Right hindlimb (tissue), 1 donor: ENCODE measurements around the gene LZIC.

Experiments used
- DNase-seq: peaks from one replicate; pipeline ENCODE4 v3.0.0-alpha.2; 2018

LZIC gene

DNA sequence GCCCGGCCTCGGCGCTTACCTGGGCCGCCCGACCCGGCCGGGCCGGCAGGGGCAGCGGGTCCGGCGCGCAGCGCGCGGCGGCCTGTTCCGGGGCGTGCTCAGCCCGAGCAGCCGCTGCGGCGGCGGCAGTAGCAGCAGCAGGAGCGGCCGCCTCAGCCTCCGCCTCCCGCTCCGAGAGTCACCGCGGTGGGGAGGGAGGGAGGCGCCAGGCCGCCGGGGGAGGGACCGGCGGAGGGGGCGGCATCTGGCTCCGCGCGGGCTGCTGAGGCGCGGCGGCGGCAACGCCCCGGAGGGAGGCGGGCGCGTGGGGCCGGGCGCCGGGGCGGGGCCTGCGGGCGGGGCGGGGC is 33.1 kb downstream of the LZIC start, which contains the start of gene CTNNBIP1:
Gene CTNNBIP1, minus strand, starts transcription at position 194 of the 347 bp plus-strand sequence. CDS start 38,205 bp downstream, outside the sequence.
- DNase-seq = no peak

DNA sequence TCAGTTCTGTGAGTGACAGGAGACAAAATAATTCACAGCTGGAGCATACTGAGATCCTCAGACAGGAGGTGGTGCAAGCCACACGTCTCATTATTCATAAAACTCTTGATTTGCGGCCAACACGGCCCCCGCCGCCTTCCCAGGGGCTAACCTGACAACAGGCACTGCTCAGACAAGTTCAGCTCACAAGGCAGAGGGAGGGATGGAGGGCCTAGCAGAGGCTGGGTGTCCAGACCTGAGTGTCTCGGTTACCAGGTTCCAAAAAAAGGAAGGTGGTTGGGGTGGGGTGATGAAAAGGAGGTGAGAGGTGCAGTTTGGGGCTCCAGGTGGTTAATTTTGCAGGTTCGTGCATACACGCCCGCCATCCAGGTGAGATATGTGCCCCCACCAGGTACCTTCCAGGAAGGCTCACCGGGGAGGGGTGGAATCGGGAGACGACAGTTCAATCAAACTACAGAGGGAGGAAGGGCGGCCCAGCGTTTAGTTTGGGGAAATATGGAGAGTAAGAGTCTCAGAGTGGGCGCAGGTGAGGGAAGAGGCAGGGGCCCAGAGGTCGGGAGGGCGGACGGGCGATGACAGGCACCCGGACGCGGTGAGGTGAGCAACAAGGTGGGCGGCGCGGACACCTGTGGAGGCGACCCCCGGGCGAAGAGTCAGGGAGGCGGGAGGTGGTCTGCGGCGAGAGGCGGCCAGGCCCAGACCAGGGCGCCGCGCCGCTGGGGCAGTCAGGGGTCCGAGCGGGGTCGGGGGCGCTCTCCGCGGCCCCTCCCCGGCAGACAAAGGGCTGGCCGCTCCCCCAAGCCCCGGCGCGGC is 33.8 kb downstream of the LZIC start:
- peak; percentile 39 for DNase-seq

DNA sequence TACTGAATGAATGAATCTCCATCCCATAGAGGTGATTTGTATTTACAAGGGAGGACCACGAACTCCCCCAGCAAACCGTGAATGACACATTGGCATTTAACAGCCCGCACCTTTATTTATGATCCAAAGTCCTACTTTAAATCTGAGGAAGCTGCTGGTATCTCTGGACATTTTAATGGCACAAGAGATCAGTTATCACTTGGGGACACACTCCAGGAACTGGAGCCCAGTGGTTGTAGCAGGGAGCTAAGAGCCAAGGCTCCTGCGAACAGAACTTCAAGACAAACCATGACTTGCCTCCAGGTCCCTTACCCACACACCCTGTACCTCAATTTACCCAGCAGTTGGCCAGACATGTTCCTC is 34.3 kb downstream of the LZIC start:
- no peak for DNase-seq

DNA sequence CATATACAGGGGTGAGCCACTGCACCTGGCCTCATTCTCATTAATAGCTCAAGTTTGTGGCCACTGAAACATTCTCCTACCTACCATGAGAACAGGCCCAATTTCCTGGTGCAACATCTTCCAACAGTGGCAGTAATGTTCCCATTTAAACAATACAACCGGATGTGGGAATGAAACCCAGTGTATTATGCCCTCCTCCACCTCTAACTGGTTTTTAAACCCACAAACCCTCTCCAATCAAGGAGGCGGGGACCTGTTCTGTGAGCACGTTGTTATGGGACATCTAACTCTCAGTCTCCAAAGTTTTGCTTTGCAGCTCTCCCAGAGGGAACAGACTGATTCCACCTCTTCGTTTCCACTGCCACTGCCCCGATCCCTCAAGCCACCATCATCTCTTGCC is 35.8 kb downstream of the LZIC start:
- no peak for DNase-seq

DNA sequence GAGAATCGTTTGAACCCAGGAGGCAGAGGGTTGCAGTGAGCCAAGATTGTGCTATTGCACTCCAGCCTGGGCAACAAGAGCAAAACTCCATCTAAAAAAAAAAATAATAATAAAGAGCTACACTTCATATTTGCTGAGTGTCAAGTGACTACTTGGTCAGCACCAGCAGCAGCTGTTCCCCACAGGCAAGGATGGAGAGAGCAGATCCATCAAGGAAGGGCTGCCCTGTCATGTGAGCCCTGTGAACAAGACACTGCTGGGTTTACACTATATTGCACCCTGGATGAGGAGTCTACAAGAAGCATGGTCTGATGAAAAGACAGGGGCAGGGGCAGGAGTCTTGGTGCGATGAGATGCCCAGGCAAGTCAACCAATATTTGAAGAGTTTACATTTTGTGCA is 36.7 kb downstream of the LZIC start:
- no peak for DNase-seq

DNA sequence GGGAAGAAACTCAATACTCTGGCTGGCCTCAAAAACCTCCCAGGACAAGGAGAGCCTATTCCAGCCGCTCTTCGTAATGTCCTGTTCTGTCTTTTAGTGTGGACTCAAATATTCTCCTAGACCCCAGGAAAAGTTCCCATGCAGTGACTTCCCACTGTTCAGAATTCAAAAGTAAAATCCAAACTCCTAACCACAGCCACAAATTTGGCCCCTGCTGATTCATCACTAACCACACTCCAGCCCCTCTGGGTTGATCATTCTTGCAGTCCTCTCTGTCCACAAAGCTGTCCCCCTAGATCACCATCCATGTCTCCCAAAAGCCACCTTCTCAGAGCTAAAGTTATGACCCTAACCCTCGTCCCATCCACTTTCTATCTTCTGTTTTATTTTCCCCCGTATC is 38.2 kb downstream of the LZIC start:
- DNase-seq = no peak

DNA sequence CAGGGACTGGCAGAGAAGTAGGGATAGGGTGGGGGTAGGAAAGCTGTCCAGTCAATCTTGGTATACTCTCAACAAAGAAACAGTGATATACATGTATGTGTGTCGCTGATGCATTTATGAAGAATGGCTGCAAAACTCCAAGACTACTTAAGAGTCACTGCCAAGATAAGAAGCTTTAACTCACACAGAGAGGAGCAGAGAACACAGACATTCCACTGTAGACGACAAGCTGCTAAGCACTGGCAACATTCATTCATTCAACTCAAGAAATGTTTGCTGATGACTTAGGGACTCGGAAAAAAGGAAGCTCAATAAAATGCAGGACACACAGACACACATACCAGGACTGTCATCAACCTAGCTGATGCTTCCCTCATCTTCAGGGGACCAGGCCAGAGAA is 38.6 kb downstream of the LZIC start:
- DNase-seq = no peak

DNA sequence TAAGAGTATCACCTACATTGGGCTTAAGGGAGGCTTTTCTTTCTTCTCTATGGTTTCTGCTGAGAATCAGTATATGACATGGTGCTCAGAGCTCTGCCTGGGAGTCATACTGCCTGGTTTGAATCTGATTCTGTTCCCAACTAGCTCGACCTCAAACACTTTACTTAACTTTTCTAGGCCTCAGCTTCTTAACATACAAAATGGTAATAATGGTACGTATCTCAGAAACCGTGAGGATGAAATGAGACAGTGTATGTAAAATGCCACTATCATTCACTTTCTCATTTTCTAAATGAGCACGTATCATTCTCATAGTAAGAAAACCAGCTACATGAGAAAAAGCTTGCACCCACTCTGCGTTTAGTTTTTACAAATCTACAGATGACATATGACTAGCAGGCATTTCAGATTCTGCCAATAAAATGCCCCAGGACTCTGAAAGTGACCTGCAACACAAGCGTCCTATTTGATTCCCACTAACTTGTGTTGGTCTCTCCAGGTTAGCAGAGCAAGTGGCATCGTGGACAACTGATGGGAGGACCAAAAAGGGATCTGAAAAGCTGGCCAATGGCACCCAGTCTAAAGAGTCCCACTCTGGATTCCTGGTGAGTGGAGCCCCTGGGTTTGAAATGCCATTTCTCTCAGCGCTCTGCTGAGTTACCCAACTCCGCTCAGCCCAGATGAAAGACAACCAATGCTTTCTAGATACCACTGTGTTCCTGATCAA is 39.2 kb downstream of the LZIC start:
- DNase-seq = no peak

DNA sequence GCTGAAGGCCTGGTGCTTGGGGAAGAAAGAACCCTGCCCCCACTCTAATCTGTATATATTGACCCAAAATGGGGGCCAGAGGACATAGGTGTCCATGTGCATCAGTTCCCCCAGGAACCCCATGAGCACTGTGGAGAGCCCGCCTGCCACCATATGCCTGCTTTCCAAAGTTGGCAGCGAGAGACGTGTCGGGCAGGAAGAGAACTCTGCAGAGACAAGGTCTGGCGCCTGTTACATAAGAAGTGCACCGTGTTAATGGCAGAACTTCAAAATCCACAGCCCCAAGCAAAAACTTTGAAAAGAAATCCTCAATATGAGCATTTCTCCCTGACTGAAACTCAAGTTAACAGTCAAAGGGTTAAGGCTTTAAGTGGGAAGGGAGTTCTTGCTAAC is 41.1 kb downstream of the LZIC start:
- DNase-seq = no peak

DNA sequence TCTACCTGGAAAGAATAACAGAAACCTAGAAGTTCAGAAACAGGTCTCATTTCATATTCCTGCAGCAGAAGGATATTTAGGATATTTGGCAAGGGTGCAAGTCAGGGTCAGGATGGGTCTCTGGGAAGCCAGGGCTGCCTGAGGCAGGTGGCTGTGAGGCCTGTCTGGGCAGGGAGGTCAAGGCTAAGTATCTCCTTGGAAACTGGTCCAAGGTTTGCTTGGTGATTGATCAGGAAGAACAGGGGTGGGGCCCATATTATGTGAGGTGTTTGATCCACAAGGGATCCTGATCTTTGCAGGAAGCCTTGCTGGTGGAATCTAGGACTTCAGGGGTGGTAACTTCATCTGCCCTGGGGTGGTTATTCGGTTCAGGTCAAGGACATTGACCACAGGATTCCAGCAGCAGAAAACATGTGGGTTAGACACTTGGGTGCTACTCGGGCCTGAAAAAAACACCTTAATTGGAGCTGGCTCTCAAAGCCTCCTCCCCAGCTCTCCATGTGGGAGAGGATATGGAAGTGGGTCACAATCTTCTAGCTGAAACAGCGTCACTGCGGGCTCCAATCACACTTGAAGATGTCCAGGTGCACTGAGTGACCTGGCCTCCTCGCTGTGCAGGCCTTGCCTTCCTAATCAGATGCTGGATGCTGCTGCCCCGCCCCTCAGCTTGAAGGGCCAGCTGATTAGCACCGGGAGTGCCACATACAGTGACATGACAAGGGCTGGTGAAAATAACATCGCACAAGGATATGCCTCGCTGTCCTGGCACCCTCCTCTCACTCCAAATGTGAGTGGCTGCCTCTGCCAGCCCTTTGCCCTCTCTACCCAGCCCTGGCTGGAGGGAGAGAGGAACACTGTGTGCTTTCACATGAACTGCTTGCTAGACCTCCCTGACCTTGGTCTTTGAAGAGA is 41.8 kb downstream of the LZIC start:
- DNase-seq = no peak

DNA sequence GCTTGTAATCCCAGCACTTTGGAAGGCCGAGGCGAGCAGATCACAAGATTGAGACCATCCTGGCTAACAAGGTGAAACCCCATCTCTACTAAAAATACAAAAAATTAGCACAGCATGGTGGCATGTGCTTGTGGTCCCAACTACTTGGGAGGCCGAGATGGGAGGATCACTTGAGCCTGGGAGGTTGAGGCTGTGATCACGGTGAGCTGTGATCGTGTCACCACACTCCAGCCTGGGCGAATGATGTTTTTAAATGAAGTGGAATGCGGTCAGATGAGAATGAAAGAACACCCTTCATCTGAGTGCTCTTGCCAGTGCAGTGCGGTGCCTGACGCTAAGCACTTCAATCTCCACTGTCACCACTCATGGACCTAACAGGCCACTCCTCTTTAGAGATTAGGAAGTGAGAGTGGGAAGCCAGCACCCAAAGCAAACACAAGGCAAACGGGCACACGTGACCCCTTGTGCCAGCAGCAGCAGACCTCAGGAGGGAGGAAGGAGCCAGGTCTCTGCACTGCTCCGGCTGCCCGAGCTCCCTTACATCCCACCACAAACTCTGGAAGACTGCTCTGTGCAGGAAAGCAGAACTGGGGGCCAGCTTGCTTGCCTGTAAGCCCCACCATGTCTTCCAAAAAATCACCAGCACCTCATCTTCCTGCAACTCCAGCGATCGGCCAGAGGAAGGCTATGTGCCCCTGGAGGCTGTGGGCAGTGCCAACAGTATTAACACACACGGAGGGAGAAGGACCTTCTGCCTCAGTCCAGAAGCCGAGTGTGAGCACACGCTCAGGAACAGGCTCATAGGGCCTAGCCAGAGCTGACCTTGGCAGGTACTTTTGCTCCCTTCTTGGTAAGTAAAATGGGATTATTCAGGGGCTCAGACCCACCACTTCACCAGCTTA is 42.8 kb downstream of the LZIC start:
- DNase-seq = no peak

DNA sequence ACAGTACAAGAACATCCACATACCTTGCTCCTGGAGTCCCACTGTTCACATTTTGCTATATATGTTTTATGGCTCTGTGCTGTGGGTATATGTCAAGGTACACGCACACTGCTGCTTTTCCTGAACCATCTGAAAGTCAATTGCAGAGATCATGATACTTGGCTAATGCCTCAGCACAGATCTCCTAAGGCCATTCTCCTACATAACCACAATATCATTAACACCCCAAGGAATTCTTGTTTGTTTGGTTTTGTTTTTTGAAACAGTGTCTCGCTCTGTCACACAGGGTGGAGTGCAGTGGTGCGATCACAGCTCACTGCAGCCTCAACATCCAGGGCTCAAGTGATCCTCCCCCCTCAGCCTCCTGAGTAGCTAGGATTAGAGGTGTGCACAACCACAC is 49.1 kb downstream of the LZIC start:
- no peak for DNase-seq

DNA sequence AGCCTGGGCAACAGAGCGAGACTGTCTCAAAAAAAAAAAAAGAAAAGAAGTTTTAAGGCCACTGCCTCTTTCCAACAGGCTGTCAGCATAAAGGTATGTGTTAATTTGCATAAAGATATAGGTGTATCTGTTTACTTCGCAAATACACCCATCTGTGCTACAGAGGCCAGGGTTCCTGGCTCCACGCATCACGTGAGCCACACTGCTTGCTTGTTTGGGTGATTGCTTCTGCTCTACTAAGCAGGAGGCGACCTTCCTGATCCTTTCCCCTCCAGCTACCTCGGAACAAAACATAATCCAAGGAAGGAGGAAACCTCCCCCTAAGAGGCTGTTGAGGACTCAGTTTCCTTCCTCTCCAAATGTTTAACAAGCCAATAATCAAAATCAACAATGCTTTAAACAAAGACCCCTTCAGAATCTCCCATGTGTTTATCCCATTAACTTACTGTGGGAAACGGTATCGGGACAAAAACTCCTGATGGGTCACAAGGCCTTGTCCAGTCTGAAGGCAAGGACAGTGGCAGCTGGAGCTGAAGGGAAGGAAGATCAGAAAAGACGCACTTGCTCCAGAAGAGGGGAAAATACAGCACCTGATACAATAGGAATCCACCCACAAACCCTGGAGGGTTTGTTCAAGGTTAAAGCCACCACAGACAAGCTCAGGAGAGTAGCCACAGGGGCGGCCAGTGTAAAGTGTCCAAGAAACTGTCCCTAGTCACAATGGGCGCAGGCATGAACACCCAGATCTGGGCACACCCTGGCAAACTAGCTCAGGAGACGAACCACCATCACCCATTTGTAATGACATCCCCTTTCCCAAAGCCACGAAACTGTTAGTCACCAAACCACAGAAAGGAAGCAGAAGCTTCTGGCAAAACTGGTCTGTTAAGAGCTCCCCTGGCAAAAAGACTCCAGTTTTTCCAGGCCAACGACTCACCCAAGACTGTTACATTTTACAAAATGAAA is 50.3 kb downstream of the LZIC start:
- DNase-seq = no peak

DNA sequence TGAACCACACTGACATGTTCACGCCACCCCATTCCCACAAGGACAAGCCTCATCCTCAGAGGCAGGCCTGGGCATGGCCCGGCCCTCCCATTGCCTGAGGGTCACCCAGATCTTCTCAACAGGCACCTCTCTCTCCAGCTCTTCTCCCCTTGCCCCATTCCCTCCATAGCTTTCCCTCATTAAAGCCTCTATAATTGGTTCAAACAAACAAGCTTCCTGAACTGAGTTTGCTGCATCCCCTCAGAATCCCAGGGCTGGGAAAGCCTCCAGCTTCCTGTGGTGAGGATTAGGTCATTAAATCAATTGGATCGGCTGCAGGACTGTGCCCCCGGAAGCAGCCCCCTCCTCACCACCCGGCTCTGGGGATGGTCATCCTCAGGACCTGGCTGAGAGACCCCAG is 52.0 kb downstream of the LZIC start:
- DNase-seq = no peak

DNA sequence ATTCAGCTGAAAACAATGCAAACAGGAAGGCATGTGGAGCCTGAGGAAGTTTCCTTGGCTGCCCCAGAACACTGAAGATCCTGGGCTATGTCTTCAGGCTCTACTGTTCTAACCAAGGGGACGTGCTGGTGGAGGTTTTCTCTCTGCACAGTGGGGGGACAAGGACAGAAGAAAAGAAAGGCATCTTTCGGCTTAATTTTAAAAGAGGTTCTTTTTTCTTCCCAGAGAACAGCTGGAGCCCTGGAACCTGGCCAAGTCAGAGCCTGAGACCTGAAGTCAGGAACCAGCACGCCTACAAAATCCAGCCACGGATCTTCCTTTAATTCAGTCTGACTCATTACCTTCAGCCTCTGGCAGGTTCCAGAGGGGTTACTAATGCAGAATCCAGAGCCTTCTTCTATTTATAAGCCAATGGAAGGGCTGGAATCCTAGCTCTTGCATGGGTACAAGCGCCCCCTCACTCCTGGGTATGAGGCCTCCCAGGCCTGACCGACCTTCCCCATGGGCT is 52.9 kb downstream of the LZIC start:
- DNase-seq = peak; percentile 60

DNA sequence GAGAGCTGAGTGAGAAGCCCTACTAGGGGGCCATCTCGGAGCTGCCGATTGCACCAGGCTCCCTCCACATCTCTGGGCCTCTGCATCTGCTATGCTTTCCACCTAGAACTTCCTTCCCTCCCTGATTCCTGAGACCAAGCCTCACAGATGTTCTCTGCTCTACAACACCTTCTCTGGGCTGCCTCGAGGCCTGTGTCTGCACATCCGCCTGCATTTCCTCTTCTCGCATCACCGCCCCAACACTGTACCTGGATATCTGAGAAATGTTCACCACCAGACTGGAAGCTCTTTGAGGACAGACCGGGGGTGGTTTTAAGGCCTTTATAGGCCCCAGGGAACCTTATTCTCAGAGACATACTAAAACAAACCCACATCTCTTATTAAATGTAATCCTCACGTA is 53.8 kb downstream of the LZIC start:
- no peak for DNase-seq

DNA sequence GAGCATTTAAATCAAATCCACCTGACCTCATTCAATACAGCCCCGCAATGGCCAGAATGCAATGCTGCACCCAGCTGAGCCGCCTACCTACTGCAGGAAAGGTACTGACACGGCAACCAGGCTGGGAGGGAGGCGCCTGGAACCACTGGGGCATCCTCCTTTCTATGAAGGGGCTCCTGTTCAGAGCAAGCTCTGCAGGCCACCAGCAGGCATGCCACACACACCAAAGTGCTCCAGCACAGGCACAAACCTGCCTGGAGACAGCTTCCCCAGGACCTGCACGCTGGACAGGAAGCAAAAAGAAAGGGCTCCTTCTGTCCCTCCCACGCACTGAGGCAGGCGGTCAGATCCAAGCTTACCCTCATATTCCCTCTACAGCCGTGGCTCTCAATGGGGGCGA is 54.3 kb downstream of the LZIC start:
- no peak for DNase-seq

DNA sequence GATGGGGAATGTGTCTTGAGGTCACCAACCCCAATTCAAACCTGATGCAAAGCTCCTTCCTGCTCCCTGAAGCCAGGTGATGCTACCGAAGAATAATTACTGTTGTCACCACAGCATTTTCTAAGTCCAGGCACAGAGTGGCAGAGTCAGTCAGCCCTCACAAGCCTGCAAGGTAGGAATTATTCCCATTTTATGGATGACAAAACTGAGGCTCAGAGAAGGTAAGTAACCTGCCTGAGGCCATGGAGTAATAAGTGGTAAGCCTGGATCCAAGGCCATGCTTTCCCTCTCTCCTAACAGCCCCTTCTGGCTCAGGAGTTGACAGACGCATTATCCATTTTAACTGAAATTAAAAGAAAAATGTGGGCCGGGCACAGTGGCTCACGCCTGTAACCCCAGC is 56.1 kb downstream of the LZIC start:
- DNase-seq = no peak

DNA sequence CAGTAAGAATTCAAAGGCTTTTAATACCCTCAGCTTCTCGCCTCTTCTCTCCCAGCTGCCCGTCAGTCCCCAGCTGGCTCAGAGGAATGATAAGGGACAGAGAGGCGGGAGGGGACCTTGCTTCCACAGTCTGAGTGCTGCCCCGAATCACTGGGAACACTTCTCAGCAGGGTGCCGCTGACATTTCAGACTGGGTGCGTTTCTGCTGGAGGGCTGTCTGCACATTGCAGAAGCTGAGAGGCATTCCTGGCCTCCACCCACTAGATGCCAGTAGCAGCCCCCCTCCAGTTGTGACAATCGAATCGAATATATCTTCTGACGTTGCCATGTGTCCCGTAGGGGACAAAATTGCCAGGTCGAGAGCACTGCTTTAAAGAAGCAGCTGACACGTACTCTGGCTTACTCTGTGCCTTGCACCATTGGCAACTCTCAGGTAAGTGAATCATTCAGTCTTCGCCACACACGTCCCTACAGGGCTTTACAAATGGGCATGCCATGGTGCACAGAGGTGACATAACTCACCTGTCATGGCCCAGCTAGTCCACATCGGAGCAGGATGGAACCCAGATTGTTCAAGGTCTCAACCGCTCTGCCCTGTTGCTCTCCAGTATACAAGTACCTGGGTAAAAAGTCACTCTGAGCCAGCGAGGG is 57.0 kb downstream of the LZIC start:
- DNase-seq = no peak

DNA sequence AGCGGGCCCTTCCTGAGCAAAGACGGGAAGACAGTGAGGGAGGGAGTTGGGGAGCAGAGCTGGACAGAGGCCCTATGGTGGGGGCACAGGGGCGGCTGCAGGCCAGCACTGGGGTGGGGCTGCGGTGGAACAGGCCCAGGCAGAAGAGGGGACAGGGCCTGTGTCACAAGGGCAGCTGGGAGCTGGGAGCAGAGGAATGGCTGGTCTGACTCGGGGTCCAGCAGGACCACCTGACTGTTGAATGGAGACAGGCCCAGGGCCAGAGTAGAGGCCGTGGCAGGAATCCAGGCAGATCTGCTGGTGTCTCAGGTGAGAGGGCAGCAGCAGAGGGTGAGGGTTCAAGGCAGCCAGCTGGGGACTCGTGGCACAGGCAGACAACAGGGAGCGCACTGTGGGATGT is 58.4 kb downstream of the LZIC start:
- DNase-seq = no peak
